Muscle layer of colon (tissue), 2 donors: Measurements from ENCODE around the gene DNAH14.
"Not testable (repeated sequence)": the region's sequence is repeated elsewhere in the genome, so short reads cannot be mapped to it uniquely, and the experiment has no call there.

Source experiments
- H3K27ac ChIP-seq: one replicate; pipeline ENCODE4 v1.7.0; 2013; ENCODE audit warnings: low read depth, mild to moderate bottlenecking, low read length, moderate library complexity
- H3K27me3 ChIP-seq, 2 donors: one replicate each; pipeline ENCODE4 v1.7.0; 2013; ENCODE audit warnings: low read length in 2 of 2, mild to moderate bottlenecking in 2 of 2; ENCODE audit not compliant: insufficient read depth in 2 of 2, control insufficient read depth in 1 of 2
- H3K36me3 ChIP-seq: one replicate; pipeline ENCODE4 v1.7.0; 2013; ENCODE audit warnings: mild to moderate bottlenecking, low read length; ENCODE audit not compliant: insufficient read depth
- H3K4me1 ChIP-seq: one replicate; pipeline ENCODE4 v1.7.0; 2013; ENCODE audit warnings: mild to moderate bottlenecking, low read length; ENCODE audit not compliant: insufficient read depth
- H3K4me3 ChIP-seq, 2 donors: one replicate each; pipeline ENCODE4 v1.7.0; 2013; ENCODE audit warnings: low read length in 2 of 2, low read depth in 1 of 2, mild to moderate bottlenecking in 1 of 2, moderate library complexity in 1 of 2
- H3K9ac ChIP-seq: one replicate; pipeline ENCODE4 v1.7.0; 2013; ENCODE audit warnings: low read length
- H3K9me3 ChIP-seq: one replicate; pipeline ENCODE4 v1.7.0; 2013; ENCODE audit warnings: mild to moderate bottlenecking, low read length
- donor health status: abdominal sarcoma.
- donor health status: Adenocarcinoma of cecum.

DNAH14 gene

GRCh38 chr1:224923726-224924125 lies 5.7 kb upstream of the DNAH14 start:
- Histone ChIP-seq H3K9me3 (no peaks in the 10 kb centered on the region), H3K4me3 (no peak overlapping the region)

GRCh38 chr1:224927631-224928030 lies 1.8 kb upstream of the DNAH14 start:
- H3K36me3 ChIP-seq, H3K4me3 ChIP-seq, H3K27me3 ChIP-seq, H3K9ac ChIP-seq, H3K4me1 ChIP-seq, H3K9me3 ChIP-seq, H3K27ac ChIP-seq: not testable (repeated sequence)

More at GRCh38 chr1:224923726-224924125, 5.7 kb upstream of the DNAH14 start:
- H3K36me3 ChIP-seq, result no peaks in the 10 kb centered on the region
- no peaks in the 10 kb centered on the region for H3K4me1 ChIP-seq
- H3K9ac ChIP-seq, result no peak overlapping the region
- H3K27me3 ChIP-seq, result no peaks in the 10 kb centered on the region
- H3K27ac ChIP-seq, result no peak overlapping the region

GRCh38 chr1:224928906-224929305 lies 569 bp upstream of the DNAH14 start:
- Histone ChIP-seq H3K9ac (no peak overlapping the region), H3K4me3 (no peak overlapping the region), H3K4me1 (no peaks in the 10 kb centered on the region), H3K9me3 (peaks cover 6% of the 10 kb centered on the region), H3K27ac (no peak overlapping the region), H3K36me3 (no peaks in the 10 kb centered on the region), H3K27me3 (no peaks in the 10 kb centered on the region)

- Histone ChIP-seq H3K27ac (no peak overlapping the region), H3K4me3 (no peak overlapping the region), H3K9me3 (peaks cover 6% of the 10 kb centered on the region), H3K36me3 (no peaks in the 10 kb centered on the region), H3K27me3 (no peaks in the 10 kb centered on the region), H3K4me1 (no peaks in the 10 kb centered on the region), H3K9ac (no peak overlapping the region)
Measured at GRCh38 chr1:224931605-224932004, 2.1 kb downstream of the DNAH14 start.

GRCh38 chr1:224932607-224933249 lies 3.3 kb downstream of the DNAH14 start:
- no peak overlapping the region for H3K9ac ChIP-seq
- H3K27ac ChIP-seq, result no peak overlapping the region
- no peaks in the 10 kb centered on the region for H3K27me3 ChIP-seq

GRCh38 chr1:224933584-224933983 lies 4.1 kb downstream of the DNAH14 start:
- Histone ChIP-seq H3K27me3 (no peaks in the 10 kb centered on the region), H3K27ac (no peak overlapping the region), H3K9me3 (peaks cover 6% of the 10 kb centered on the region), H3K4me1 (no peaks in the 10 kb centered on the region), H3K9ac (no peak overlapping the region), H3K4me3 (no peak overlapping the region), H3K36me3 (no peaks in the 10 kb centered on the region)

More at GRCh38 chr1:224932607-224933249, 3.3 kb downstream of the DNAH14 start:
- Histone ChIP-seq H3K9me3 (peaks cover 6% of the 10 kb centered on the region), H3K36me3 (no peaks in the 10 kb centered on the region), H3K4me1 (no peaks in the 10 kb centered on the region), H3K4me3 (no peak overlapping the region)

GRCh38 chr1:224938652-224939051 lies 9.2 kb downstream of the DNAH14 start:
- H3K9ac ChIP-seq, result no peak overlapping the region
- no peak overlapping the region for H3K4me3 ChIP-seq
- no peaks in the 10 kb centered on the region for H3K27me3 ChIP-seq
- no peaks in the 10 kb centered on the region for H3K4me1 ChIP-seq
- no peak overlapping the region for H3K27ac ChIP-seq
- H3K36me3 ChIP-seq, result no peaks in the 10 kb centered on the region
- H3K9me3 ChIP-seq, result no peaks in the 10 kb centered on the region

GRCh38 chr1:224939844-224940425 lies 10.5 kb downstream of the DNAH14 start:
- Histone ChIP-seq H3K9ac (no peak overlapping the region), H3K27ac (no peak overlapping the region), H3K9me3 (no peaks in the 10 kb centered on the region), H3K27me3 (no peaks in the 10 kb centered on the region), H3K36me3 (no peaks in the 10 kb centered on the region), H3K4me3 (no peak overlapping the region), H3K4me1 (no peaks in the 10 kb centered on the region)

- not testable (repeated sequence) for H3K4me3 ChIP-seq, H3K27ac ChIP-seq, H3K9ac ChIP-seq, H3K27me3 ChIP-seq, H3K9me3 ChIP-seq, H3K36me3 ChIP-seq, H3K4me1 ChIP-seq
Measured at GRCh38 chr1:224940735-224941134, 11.3 kb downstream of the DNAH14 start.

GRCh38 chr1:224945651-224946348 lies 16.3 kb downstream of the DNAH14 start:
- H3K4me3 ChIP-seq, H3K27ac ChIP-seq, H3K9ac ChIP-seq, H3K36me3 ChIP-seq, H3K9me3 ChIP-seq, H3K4me1 ChIP-seq, H3K27me3 ChIP-seq: not testable (repeated sequence)

GRCh38 chr1:224946349-224946691 lies 16.8 kb downstream of the DNAH14 start:
- not testable (repeated sequence) for H3K4me1 ChIP-seq, H3K9ac ChIP-seq, H3K4me3 ChIP-seq, H3K27ac ChIP-seq, H3K27me3 ChIP-seq, H3K36me3 ChIP-seq, H3K9me3 ChIP-seq

GRCh38 chr1:224957696-224958095 lies 28.2 kb downstream of the DNAH14 start:
- no peak overlapping the region for H3K27ac ChIP-seq
- H3K27me3 ChIP-seq, result no peaks in the 10 kb centered on the region
- no peak overlapping the region for H3K4me3 ChIP-seq
- H3K9ac ChIP-seq, result no peak overlapping the region
- H3K36me3 ChIP-seq, result no peaks in the 10 kb centered on the region
- H3K9me3 ChIP-seq, result no peaks in the 10 kb centered on the region
- no peaks in the 10 kb centered on the region for H3K4me1 ChIP-seq
